HG03575 (cell line): ENCODE measurements around the gene PBX2.
"Not testable (repeated sequence)": the region's sequence is repeated elsewhere in the genome, so short reads cannot be mapped to it uniquely, and the experiment has no call there.

Experiments used
- ATAC-seq: cut with Tn5 transposase; IDR thresholded peaks from one replicate; pipeline ENCODE4 v1.9.1; 2021; ENCODE audit not compliant: unreplicated experiment, insufficient number of reproducible peaks, low FRiP score; ENCODE audit errors: extremely low read depth

PBX2 gene

DNA sequence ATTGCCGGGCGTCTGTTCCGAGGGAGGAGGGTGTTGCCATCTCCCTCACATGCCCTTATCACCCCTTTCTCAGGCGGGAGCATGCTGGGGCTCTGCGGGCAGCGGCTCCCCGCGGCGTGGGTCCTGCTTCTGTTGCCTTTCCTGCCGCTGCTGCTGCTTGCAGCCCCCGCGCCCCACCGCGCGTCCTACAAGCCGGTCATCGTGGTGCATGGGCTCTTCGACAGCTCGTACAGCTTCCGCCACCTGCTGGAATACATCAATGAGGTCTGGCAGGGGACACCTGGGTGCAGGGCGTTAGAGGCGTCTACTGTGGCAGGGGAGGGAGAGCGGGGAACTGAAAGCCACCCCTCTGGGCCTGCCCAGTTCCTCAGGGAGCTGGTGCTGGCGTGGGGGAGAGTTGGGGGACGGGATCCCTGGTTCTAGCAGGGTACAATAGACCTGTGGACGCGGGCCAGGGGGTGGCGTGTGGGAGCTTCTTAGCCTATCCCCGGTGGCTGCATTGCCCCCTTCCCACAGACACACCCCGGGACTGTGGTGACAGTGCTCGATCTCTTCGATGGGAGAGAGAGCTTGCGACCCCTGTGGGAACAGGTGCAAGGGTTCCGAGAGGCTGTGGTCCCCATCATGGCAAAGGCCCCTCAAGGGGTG is 35.4 kb downstream of the PBX2 start:
- ATAC-seq: no peak

DNA sequence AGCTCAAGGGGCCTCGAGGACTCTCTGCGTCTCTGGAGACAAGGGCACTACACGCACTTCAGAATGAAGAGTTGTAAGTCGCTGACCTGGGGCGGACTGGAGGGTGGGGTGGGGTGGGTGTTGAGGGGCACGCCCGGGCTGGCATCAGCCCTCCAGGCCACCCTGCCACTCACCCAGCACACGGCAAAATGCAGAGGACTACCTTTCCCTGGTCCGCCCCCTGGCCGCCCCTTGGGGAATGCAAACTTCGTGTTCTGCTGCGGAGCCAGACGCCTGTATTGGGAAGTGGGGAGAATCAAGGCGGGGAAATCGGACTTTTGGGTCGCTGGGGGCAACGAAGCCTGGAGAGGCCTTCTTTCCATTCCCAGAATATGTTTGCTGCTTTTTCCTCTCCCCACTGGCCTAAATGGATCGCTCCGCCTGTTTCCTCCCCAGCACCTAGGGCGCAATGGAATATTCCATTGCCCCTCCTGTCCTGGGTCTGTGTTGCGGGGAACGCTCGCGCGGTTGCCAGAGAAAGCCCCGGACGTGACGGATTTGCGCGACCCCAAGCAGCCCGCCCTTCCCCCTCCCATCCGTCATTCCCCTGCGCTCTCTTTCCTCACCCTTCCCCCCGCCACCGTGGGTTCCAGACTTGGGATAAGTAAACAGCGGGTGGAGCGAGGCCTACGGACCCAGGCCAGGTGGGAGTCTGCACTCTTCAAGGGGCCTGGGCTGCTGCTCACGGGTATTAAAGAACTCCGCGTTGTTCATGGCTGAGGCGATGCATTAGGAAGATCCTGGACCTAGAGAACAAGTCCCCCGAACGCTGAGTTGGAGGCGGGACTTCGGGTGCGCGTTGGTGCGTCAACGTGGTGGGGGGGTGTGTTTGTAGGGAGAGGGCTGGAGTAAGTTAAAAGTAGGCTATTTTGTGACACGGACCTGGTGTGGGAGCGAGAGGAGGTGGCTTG is 36.2 kb downstream of the PBX2 start, which contains the start of gene PPT2:
TSS of gene PPT2 (plus strand) at position 578 of the 950 bp plus-strand sequence. CDS start 454 bp downstream, outside the sequence.
- ATAC-seq: no peak

DNA sequence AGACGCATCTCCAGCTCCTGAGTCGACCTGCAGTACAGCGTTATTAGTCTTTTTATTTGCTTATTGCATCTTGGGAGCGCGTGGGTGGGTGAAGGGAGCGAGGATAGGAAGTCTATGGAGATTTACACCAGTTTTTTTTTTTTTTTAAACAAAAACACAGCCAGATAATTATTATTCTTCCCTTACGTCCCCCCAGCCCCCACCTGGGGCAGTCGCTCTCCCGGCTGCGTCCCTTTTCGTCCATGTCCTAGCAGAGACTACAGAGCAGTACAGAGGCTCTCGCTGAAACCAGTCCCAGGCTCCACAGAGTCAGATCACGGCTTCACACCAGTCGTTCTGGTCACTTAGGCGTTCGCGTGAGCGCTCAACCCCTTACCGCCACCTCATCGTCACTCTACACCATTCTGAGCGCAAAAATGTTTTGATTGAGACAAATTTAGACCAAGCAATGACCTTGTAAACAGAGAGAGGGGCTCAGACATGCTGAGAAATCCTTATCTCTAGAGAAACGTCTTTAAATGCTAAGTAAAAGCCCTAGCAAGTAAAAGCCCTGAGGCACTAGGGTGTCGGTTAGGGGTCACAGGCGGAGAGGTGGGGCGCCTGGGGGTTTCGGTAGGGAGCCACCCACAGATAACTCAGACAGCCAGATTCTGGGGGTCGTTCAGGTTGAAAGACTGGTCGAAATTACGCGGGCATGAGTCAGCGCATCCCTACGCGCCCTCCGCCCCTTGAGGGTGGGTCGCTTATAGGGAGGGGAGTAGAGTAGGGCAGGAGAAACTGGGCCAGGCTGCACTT is 37.0 kb downstream of the PBX2 start:
- ATAC-seq: no peak

DNA sequence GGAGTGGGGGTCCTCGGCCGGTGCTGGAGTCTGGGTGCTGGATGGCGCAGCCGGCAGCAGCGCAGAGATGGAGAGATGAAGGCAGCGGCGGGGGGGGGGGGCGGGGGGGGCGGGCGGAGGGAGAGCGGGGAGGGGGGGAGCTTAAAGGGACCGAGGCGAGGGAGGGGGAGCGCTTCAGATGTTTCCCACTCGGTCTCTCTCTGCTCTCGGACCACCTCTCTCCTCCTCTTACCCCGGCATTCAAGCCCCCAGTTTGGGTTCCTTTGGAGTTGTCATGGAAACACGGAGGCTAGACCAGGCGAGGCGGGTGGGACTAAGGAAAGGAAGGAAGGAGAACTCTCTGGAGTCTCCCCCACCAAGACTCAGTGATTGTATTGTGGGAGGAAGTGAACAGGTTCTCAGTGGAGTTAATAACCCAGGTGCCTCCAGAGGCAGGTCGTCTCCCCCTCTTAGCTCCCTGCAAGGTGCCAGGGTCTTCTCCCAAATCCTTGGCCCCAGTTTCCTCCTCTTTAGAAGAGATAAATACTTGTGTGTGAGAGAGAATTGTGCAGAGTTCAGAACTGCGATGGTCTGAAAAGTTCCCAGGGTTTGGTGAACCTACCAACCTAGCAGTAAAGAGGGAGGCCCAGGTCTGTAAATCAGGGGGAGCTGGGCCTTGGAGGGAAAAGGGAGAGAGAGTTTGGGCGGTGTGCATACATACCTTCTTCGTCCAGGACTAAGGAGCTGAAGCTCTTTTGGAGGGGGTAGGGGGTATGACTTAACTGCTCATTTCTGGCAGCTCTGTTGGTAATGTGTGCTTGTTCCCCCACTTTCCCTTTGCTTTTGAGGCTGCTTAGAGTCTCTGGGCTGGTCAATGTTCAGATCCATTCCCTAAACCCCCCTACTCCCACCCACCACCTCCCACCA is 37.9 kb downstream of the PBX2 start, which contains the start of gene PRRT1:
TSS of gene PRRT1 (minus strand) at position 77 of the 906 bp plus-strand sequence. CDS start 112 bp downstream, outside the sequence.
- no peak for ATAC-seq

DNA sequence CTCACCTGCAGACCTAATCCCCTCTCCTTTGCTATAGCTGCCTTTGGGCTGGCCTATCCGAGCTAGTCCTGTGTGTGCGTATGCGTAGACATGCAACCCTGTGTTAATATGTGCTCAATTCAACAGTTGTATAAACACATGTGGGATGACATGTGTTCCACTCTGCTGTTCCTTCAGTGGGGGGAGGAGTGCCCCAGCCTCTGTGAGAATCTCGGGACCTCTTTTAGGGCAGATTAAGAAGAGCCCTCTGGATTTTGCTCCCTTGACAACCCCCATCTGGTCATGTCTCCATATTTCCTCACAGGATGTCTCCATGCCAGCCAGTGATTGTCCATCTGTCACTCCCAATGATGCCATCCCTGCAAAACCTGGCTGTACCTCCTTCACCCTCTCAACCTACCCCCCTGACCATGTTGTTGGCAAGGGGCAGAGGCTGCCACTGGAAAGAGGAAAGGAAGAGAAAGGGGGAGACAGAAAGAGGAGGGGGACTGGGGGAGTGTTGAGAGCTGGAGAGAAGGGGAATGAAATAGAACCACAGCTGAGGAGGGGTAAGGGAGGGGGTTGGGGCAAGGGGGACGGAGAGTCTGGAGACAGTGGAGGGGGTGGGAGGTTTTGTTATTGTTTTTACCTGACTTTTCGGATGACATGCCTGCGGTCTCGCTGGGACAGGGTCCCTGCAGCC is 38.7 kb downstream of the PBX2 start:
- ATAC-seq: no peak

DNA sequence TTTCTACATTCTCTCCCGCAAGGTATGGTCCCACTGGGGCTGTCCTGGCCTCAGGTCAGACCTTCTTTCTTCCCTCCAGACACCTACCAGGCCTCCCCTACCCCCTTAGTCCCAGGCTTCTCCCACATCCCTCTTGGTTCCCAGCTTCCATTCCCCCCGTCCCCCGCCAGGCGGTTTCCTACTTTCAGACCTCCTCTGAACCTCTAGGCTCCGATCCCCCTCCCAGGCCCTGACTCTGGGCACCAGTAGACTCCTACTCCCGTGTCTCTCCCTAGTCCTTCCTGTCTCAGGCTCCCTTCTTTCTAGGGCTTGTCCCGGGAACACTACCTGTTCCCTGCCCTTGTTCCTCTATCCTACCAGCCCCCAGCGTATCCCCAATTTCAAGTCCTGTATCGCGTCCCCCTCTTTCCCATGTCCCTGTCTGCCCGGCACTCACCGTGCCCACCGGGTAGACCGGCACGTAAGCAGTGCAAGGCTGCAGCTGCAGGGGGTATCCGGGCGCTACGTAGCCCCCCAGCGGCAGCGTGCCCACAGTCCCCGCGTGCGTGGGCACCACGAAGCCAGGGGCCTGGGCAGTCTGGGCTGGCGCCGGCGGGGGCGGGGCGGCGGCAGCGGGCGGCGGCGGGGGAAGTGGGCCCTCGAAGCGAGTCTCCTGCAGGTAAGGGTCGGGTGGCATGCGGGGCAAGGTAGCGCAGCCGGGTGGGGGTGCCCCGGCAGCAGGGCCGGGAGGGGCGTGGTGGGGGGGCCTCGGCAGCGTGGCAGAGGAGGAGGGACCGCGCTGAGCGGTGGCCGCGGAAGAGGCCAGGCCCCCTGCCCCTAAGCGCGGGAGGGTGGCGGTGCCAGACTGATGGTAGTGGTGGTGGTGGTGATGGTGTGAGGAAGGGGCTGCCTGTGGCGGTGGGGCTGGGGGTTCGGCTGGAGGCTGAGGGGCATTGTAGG is 39.8 kb downstream of the PBX2 start:
- no peak for ATAC-seq

DNA sequence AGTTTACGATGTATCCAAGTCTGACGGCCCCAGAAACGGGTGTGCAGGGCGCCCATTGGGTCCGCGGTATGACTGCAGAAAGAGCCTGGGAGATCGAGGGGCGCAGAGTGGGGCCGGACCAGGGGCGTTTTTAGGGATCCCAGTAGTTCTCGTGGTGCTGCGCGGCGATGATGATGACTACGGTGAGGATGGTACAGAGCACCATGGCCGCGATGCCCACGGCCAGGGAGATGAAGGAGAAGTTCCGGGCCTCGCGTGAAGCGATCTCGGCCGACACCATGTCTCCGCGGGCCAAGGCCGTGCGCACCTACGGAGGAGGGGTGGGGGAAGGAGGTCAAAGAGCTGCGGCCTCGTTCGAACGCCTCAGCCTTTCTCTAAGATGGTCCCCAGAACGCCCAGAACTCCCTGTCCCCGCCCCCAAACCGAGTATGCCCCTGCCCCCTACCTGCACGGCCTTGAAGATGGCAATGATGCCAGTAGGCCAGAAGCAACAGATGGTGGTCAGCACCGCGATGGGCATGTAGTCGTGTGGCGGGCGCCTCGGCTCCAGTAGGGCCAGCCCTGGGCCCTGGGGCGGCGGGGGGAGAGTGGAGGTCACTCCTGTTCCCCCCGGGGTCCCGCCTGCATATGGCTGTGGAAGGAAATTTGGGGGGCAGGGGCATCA is 40.8 kb downstream of the PBX2 start:
- no peak for ATAC-seq

DNA sequence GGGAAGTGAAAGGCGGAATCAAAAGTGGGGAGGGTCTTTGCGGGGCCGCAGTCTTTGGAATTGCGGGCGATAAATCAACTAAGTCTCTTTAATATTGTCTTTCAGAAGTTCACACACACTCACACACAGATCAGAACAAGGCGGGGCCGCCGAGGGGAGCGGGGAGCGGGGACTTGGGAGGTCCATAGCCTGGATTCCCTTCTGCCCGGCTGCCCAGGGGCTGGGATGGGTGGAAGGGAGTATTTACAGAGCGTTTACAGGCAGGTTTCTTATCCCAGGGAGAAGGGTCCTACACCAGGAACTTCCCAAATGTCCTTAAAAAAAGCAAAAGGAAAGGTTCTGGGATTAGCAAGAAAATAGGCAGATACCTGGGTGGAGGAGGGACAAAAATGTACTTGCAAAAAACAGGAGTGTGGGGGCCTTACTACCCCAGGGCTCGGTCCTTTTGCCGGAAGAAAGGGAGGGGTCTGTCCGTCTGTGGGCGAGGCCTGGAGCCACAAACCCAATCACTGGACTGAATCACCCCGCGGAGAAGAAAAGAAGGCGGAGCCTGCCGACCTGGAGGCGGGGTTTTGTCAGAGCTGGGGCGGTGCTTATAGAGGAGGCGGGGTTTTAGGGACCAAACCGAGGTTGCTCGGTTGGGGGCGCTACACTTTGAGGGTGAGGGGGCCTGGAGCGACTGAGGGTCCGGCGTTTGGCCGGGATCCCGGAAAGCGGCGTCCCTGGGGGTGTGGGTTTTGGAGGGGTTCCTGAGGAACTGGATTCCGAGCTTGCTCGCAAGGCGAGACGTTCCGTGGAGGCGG is 41.5 kb downstream of the PBX2 start:
- ATAC-seq: no peak

DNA sequence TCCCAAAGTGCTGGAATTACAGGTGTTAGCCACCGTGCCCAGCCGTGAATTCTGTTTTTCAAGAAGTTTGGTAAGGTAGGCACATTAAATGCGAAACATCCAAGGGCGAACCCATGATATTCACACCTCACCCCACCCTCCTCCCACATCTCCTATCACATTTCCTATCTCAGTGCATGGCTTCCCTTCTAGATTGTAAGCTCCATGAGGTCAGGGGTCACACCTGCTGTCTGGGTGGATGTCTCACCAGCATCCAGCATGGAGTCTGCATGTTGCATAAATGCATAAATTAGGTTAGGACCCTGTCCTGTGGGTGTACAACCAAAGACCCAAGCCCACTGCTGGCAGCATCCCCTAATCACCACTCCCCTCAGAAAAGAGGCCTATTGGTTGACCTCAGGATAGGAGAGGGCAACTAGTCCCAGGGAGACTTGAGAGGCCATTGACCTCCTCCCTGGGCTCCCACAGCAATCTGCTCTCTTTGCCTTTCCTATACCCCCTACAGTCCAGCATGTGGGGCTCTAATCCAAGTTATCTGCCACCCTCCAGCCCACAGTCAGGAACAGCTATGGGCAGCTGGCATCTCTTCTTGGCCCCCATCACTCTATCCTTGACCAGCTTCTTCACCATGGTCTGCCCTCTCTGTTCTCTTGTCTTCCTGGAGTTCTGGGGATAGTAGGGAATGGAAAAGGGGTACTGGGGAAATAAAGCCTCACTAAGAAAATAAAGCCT is 42.4 kb downstream of the PBX2 start:
- no peak for ATAC-seq

DNA sequence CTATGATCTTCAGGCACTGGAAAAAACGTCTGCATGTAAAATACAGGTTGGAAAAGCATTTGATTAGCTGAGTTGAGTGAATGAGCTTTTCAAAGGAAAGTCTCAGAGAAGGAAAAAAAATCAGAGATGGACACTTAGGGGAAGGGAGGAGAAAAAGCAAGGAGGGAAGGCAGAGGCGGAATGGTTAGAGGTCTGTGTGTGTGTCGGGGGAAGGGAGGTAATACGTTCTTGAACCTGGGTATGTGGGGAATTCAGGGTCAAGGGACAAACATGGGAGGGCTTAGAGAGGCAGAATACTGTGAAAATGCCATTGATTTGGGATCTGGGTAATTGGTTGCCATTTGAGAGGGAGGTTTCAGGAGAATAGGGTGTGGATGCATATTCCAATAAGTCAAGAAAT is 43.3 kb downstream of the PBX2 start:
- ATAC-seq: no peak

DNA sequence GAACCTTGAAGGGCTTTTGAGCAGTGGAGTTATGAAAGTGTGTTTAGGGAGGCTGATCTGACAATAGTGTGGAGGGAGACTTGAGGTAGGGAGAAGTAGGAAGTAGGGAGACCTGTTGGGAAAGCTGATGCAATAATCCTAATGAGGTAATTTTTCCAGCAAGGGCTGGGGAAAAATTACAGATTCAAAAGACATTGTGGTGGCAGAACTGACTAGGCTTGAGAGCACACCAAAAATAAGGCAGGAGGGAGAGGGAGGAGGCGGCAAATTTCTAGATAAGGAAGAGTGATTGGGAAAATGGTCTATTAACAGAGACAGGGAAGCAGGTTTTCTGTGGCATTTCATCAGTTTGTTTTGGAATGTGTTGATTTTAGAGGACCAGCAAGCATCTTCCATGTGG is 43.7 kb downstream of the PBX2 start:
- no peak for ATAC-seq

DNA sequence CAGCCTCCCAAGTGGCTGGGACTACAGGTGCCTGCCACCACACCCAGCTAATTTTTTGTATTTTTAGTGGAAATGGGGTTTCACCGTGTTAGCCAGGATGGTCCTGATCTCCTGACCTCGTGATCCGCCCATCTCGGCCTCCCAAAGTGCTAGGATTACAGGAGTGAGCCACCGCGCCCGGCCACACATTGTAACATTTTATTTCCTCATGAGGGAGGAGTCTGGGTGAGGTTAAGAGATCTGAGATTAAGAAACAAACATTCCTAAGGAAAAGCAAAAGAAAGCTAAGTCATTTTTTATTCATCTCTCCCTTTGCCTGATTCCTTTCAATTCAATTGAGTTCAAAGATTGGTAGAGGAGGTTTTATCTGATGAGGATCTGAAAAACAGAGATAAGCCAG is 45.8 kb downstream of the PBX2 start:
- ATAC-seq: not testable (repeated sequence)

DNA sequence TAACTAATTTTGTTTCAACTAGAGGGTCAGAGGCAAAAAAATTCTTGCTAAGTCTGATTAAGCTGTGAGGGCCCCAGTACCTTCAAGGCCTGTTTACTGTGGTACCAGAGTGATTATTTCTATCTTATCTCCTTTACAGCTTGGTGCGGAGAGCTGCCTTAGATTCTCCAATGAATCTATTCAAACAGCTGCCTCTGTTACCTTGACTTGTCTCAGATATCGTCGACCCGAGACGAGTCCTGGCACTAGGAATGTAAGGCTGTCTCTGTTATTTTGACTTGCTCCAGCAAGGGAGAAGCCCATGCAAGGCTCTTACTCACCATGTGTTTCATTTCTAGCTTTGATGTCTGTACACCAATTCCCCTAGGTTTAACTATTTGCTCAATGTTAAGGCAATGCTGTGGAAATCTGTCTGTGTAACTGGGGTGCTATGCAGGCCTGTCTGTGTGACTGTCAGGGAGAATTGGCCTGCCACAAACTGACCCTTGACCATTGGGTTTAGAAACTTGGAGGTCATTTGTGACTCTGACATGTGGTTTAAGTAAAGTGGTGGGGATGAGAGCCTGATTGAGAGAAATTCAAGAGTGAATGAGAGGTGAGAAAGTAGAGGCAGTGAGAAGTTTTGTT is 49.5 kb downstream of the PBX2 start:
- no peak for ATAC-seq

DNA sequence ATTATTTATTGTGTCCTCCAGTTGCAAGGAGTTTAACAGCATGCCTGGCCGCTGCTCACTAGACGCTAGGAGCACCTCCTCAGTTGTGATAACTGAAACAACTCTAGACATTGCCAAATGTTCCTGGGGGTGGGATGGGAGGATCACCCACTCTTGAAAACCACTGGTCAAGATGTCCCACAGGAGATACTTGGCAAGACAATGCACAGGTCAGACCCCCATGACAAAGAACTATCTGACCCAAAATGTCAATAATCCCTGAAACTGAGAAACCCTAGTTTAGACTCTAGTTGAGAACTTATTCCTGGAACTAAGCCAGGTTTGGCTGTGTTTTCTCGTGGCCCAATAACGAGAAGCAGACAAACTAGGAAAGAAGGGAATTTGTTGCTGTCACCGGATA is 50.4 kb downstream of the PBX2 start:
- no peak for ATAC-seq

DNA sequence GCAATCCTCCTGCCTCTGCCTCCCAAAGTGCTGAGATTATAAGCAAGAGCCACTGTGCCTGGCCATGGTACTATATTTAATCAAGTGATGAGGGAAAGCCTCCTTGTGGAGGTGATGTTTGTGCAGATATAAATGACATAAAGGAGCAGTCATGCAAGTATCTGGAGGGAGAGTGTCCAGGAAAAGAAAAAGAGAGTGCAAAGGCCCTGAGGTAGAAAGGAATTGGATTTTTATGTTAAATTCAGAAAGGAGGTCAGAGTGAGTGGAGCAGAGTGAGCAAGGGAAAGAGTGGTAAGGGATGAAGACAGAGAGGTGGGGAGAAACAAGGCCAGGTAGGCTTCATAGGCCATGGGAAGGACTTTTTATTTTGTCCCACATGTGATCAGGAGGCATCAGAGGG is 52.5 kb downstream of the PBX2 start:
- no peak for ATAC-seq
